ENCODE results near the gene GABBR2.

Gene GABBR2

GRCh38 chr9:98339987-98340800 lies 368.5 kb downstream of the GABBR2 start:
- no peaks in the 10 kb centered on the region for H3K36me3 Mint-ChIP-seq (ENCODE audit: low read depth)
- H3K4me3 Mint-ChIP-seq = no peak overlapping the region
- peaks cover 20% of the 10 kb centered on the region for H3K9me3 Mint-ChIP-seq
- H3K27ac Mint-ChIP-seq = no peak overlapping the region
- TF ChIP-seq CTCF (IDR thresholded peaks at IDR 0.05) = no peak
- H3K4me1 Mint-ChIP-seq = no peaks in the 10 kb centered on the region
- peaks cover 24% of the 10 kb centered on the region for H3K27me3 Mint-ChIP-seq (ENCODE audit: low read depth, poor library complexity)
- DNase-seq = no peak

- peaks cover 20% of the 10 kb centered on the region for H3K9me3 Mint-ChIP-seq
- H3K27ac Mint-ChIP-seq = no peak overlapping the region
- TF ChIP-seq CTCF (IDR thresholded peaks at IDR 0.05) = no peak
- H3K4me3 Mint-ChIP-seq = no peak overlapping the region
- no peaks in the 10 kb centered on the region for H3K4me1 Mint-ChIP-seq
- DNase-seq = no peak
- H3K27me3 Mint-ChIP-seq (ENCODE audit: low read depth, poor library complexity) = peaks cover 18% of the 10 kb centered on the region
- no peaks in the 10 kb centered on the region for H3K36me3 Mint-ChIP-seq (ENCODE audit: low read depth)
These were observed 373.1 kb downstream of the GABBR2 start for GRCh38 chr9:98335661-98336060.

- H3K4me1 Mint-ChIP-seq = no peaks in the 10 kb centered on the region
- H3K36me3 Mint-ChIP-seq (ENCODE audit: low read depth) = no peaks in the 10 kb centered on the region
- no peak overlapping the region for H3K4me3 Mint-ChIP-seq
These were observed 373.9 kb downstream of the GABBR2 start for GRCh38 chr9:98334796-98335195.

GRCh38 chr9:98333703-98334582 lies 374.8 kb downstream of the GABBR2 start:
- H3K4me1 Mint-ChIP-seq = no peaks in the 10 kb centered on the region
- H3K27me3 Mint-ChIP-seq (ENCODE audit: low read depth, poor library complexity) = peaks cover 21% of the 10 kb centered on the region
- no peaks in the 10 kb centered on the region for H3K36me3 Mint-ChIP-seq (ENCODE audit: low read depth)
- peaks cover 7% of the 10 kb centered on the region for H3K9me3 Mint-ChIP-seq
- H3K27ac Mint-ChIP-seq = no peak overlapping the region
- TF ChIP-seq CTCF (IDR thresholded peaks at IDR 0.05) = no peak
- H3K4me3 Mint-ChIP-seq = no peak overlapping the region
- no peak for DNase-seq

More at GRCh38 chr9:98334796-98335195, 373.9 kb downstream of the GABBR2 start:
- H3K27me3 Mint-ChIP-seq (ENCODE audit: low read depth, poor library complexity) = peaks cover 17% of the 10 kb centered on the region
- TF ChIP-seq CTCF (IDR thresholded peaks at IDR 0.05) = no peak
- DNase-seq = no peak
- H3K27ac Mint-ChIP-seq = no peak overlapping the region
- H3K9me3 Mint-ChIP-seq = peaks cover 16% of the 10 kb centered on the region

GRCh38 chr9:98332405-98332831 lies 376.3 kb downstream of the GABBR2 start:
- H3K27me3 Mint-ChIP-seq (ENCODE audit: low read depth, poor library complexity) = peaks cover 14% of the 10 kb centered on the region
- H3K4me3 Mint-ChIP-seq = no peak overlapping the region
- no peaks in the 10 kb centered on the region for H3K36me3 Mint-ChIP-seq (ENCODE audit: low read depth)
- TF ChIP-seq CTCF (IDR thresholded peaks at IDR 0.05) = no peak
- no peak for DNase-seq
- H3K4me1 Mint-ChIP-seq = no peaks in the 10 kb centered on the region
- H3K27ac Mint-ChIP-seq = no peak overlapping the region
- no peaks in the 10 kb centered on the region for H3K9me3 Mint-ChIP-seq

Measured in nephron progenitor cell (in vitro differentiated cells).